ENCODE data around the gene FAM53B. TPM values are rescaled to one million over a fixed set of nuclear protein-coding genes. Genes with fewer than 3 reads are reported as not detected.

The FAM53B gene
- total RNA-seq, 2 experiments from 2014 or later, result 15.1 to 18.0 TPM

DNA sequence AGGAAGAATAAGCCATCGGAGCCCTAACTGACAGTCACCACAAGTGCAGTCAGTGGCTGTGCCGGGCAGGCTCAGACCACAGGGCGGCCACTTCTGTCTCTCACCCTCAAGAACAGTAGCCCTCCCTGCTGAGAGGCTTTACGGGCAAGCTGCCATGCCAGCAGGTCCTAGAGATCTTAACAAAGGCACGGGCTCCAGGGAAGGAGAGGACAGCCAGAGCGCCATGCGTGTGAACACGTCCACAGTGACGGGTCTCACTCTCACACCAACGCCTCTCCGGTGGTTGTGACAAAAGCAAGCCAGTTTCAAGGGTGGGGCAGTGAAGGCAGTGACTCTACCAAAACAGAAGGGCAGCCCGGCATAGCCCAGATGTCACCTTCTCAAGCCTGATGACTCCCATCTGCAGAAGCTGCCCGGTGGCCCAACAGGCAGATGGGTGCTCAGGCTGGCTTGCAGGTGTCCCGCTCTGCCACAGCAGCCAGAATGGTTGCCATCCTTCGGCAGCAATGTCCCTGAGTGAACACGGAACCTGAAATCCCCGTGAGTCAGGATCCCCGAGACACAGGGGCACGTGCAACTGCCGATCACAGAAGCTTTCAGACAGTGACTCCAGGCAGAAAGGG is 102.0 kb downstream of the FAM53B start:
- no peak for DNase-seq
- CTCF ChIA-PET, result interaction anchor here (0.7 to 5.4 kb wide), 6 partner anchors 10 to 103 kb away, joined by 3 to 28 read pairs (median 4); no protein-coding TSS in a partner anchor
- intact Hi-C loops (cut with micrococcal nuclease), result loop anchor here (10.0 kb wide), 1 partner anchor 83 kb away; no protein-coding TSS in a partner anchor
- Mint-ChIP-seq H3K27me3 (no peaks in the 10 kb centered on the region), H3K36me3 (ENCODE audit: low read depth) (peaks cover 5% of the 10 kb centered on the region), H3K4me1 (ENCODE audit: low read depth) (peaks cover 65% of the 10 kb centered on the region), H3K4me3 (no peak overlapping the region), H3K9me3 (no peaks in the 10 kb centered on the region), H3K27ac (peak overlapping the region; percentile 85)
- ATAC-seq, result no peak
- TF ChIP-seq, protein P1, sequence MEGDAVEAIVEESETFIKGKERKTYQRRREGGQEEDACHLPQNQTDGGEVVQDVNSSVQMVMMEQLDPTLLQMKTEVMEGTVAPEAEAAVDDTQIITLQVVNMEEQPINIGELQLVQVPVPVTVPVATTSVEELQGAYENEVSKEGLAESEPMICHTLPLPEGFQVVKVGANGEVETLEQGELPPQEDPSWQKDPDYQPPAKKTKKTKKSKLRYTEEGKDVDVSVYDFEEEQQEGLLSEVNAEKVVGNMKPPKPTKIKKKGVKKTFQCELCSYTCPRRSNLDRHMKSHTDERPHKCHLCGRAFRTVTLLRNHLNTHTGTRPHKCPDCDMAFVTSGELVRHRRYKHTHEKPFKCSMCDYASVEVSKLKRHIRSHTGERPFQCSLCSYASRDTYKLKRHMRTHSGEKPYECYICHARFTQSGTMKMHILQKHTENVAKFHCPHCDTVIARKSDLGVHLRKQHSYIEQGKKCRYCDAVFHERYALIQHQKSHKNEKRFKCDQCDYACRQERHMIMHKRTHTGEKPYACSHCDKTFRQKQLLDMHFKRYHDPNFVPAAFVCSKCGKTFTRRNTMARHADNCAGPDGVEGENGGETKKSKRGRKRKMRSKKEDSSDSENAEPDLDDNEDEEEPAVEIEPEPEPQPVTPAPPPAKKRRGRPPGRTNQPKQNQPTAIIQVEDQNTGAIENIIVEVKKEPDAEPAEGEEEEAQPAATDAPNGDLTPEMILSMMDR (IDR thresholded peaks at IDR 0.05), result no peak
- POLR2A ChIA-PET, result no interaction called here

DNA sequence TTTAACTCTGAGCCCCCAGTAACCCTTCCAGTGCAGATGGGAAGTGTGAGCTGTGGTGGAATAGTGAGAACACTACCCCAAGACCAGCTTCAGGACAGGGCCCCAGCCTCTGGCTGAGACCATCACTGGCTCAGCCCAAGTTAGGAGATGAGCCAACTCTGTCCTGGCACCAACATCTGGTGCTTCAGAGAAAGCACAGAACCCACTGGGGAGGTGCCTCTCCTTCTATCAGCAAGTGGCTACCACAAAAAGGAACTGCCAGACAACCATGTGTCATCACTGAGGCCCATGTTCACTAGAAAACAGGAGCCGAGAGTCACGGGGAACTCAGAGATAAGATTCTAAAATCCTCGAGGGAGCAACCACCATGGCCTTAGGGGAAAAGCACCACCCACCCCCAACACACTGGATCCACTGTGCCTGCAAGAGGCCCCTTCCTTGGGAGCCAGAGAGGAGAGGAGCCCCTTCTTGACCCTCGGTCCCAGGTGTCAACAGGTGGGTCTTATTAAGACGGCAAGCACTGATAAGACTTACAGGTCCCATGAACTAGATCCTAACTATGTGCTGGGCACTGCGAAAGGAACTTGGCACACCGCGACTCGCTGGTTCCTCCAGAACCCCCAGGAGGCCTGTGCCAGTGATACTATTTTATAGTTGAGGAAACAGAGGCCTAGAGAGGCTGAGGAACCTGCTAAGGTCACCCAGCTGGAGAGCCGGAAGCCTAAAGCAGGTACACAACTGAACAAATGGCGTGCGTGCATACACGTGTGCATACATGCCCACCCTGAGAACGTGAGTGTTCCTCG is 102.7 kb downstream of the FAM53B start:
- H3K9me3 Mint-ChIP-seq, result no peaks in the 10 kb centered on the region
- peak; percentile 78 for ATAC-seq
- H3K4me3 Mint-ChIP-seq, result peak overlapping the region; percentile 24
- intact Hi-C loops (cut with micrococcal nuclease), result loop anchor here (10.0 kb wide), 1 partner anchor 83 kb away; no protein-coding TSS in a partner anchor
- TF ChIP-seq, protein P1 (IDR thresholded peaks at IDR 0.05), result no peak
- H3K36me3 Mint-ChIP-seq (ENCODE audit: low read depth), result peaks cover 5% of the 10 kb centered on the region
- ChIA-PET CTCF (interaction anchor here (0.7 to 5.4 kb wide), 4 partner anchors 30 to 102 kb away, joined by 3 to 28 read pairs (median 4); no protein-coding TSS in a partner anchor), POLR2A (no interaction called here)
- peak; percentile 58 for DNase-seq
- H3K27ac Mint-ChIP-seq, result peak overlapping the region; percentile 85
- no peaks in the 10 kb centered on the region for H3K27me3 Mint-ChIP-seq
- peaks cover 65% of the 10 kb centered on the region for H3K4me1 Mint-ChIP-seq (ENCODE audit: low read depth)

DNA sequence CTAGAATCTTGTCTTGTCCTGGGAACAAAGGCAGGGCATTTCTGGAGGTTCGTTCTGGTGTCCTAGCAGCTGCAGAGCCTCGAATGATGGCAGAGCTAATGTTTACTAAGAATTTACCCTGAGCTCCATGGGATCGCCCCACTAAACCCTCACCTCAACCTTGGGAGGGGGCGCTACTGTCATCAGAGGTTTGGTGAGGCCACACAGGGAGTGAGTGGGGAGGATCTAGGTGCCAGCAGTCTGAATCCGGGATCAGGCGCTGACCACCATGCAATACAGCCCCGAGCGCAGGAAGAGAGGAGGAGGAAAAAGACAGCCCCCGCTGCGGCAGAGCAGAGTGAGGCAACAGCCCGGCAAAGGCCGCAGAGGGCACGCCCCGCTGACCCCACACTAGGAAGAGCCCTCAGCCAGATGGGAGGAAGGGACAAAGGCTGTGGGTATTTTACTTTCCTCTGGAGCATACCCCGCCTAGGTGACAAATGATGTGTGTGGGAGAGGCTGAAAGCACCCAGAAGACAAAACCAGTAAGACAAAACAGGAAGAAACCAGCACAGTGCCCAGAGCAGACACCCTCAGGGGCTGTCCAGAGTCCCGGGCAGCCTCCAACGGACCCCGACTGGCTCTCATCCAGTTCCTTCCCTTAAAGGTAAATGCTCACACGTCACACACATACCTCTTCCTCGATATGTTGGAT is 103.5 kb downstream of the FAM53B start:
- DNase-seq, result no peak
- intact Hi-C loops (cut with micrococcal nuclease), result loop anchor here (10.0 kb wide), 1 partner anchor 84 kb away; no protein-coding TSS in a partner anchor
- CTCF ChIA-PET, result interaction anchor here (1.0 to 1.8 kb wide), 2 partner anchors 31 to 47 kb away, joined by 3 to 5 read pairs; no protein-coding TSS in a partner anchor
- Mint-ChIP-seq H3K27me3 (no peaks in the 10 kb centered on the region), H3K27ac (peak overlapping the region; percentile 85), H3K9me3 (no peaks in the 10 kb centered on the region), H3K4me1 (ENCODE audit: low read depth) (peaks cover 65% of the 10 kb centered on the region), H3K36me3 (ENCODE audit: low read depth) (peaks cover 5% of the 10 kb centered on the region), H3K4me3 (peak overlapping the region; percentile 24)
- POLR2A ChIA-PET, result interaction anchor here (1.0 kb wide), 1 partner anchor 102 kb away, joined by 3 read pairs; no protein-coding TSS in a partner anchor
- TF ChIP-seq, protein P1 (IDR thresholded peaks at IDR 0.05), result no peak
- peak; percentile 40 for ATAC-seq

DNA sequence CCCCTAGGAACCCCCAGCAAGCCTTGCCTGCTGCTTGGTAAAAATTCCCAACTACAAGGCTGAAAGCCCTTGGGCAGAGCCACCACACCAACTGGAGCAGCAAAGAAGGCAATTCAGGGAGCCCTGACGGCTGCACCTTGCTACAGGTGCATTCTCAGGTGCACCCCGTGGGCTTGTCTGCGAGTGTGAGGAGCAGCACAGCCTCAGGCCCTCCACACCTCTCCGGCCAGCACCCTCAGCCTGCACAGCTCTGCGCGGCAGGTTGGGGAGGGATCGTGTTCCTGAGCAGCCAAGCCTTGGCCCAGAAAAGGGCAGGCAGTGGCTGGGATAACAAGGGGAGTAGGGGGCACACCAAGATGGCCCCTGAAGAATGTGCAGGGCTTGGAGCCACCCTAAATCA is 104.1 kb downstream of the FAM53B start:
- Mint-ChIP-seq H3K36me3 (ENCODE audit: low read depth) (peaks cover 5% of the 10 kb centered on the region), H3K4me1 (ENCODE audit: low read depth) (peaks cover 65% of the 10 kb centered on the region), H3K27ac (no peak overlapping the region), H3K4me3 (no peak overlapping the region), H3K9me3 (no peaks in the 10 kb centered on the region), H3K27me3 (no peaks in the 10 kb centered on the region)
- DNase-seq (no peak), ATAC-seq (no peak)
- TF ChIP-seq, protein P1 (IDR thresholded peaks at IDR 0.05), result no peak
- POLR2A ChIA-PET, result interaction anchor here (0.6 to 1.0 kb wide), 2 partner anchors 15 to 102 kb away, joined by 3 read pairs; no protein-coding TSS in a partner anchor
- CTCF ChIA-PET, result no interaction called here
- intact Hi-C loops (cut with micrococcal nuclease), result loop anchor here (10.0 kb wide), 1 partner anchor 85 kb away; no protein-coding TSS in a partner anchor
